Measurements from ENCODE around the gene FAM135A.
A peak's percentile ranks its signal among the peaks of the same experiment; 100 is the strongest.
"Not testable (repeated sequence)": the region's sequence is repeated elsewhere in the genome, so short reads cannot be mapped to it uniquely, and the experiment has no call there.

The FAM135A gene

GRCh38 chr6:70547905-70548304 lies 134.6 kb downstream of the FAM135A start:
- no peak for DNase-seq (ENCODE audit: low read depth)

DNA sequence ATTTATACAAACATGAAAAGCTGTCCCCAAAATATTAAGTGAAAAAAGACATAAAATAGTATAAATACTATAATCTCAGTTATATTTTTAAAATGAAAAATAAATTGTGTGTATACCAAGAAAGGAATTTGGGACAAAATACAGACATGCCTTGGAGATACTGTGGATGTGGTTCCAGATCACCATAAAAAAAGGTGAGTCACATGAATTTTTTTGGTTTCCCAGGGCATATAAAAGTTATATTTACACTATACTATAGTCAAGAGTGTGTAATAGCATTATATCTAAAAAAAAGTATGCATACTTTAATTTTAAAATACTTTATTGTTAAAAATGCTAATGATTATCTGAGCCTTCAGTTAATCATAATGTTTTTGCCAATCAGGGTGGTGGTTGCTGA lies 136.0 kb downstream of the FAM135A start:
- no peak for DNase-seq (ENCODE audit: low read depth)

- no peak for DNase-seq (ENCODE audit: low read depth)
These were observed 138.3 kb downstream of the FAM135A start for GRCh38 chr6:70551566-70551965.

DNA sequence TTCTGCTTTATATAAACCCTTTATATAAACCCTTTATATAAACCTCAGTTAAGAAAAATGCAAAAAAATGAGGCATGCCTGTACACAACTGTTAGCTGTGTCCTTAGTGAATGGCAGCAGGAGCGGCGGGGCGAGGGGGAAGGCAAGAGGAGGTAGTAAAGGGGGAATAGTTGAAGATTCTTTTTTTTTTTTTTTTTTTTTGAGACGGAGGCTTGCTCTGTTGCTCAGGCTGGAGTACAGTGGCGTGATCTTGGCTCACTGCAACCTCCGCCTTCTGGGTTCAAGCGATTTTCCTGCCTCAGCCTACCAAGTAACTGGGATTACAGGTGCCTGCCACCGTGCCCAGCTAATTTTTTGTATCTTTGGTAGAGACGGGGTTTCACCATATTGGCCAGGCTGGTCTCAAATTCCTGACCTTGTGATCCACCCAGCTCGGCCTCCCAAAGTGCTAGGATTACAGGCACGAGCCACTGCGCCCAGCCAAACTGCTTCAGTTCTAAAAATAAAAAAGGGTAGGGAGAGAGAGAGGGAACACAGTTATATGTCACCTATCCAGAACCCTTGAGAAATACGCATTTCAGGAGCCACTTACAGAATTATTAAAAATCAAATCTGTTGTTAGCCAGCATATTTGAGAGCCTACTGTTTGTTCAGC lies 139.1 kb downstream of the FAM135A start:
- not testable (repeated sequence) for DNase-seq (ENCODE audit: low read depth)

GRCh38 chr6:70552974-70553373 lies 139.7 kb downstream of the FAM135A start:
- DNase-seq (ENCODE audit: low read depth) = no peak

DNA sequence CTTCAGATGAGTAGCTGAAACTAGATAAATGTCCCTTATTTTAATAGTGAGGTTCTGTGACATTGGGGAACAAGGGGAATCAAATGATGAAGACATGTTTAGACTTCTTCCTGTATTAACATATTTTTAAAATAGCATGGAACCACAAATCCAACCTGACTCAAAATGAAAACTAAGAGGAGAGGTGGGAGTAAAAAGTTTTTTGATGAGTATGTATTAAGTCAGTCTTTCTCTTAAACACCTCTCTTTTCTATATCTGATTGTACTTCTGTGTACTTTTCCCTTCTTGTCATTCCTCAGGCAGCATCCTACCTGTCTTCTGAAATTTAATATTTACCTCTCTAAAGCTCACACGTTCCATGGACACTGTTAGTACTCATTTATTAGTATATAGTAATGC lies 144.7 kb downstream of the FAM135A start:
- no peak for DNase-seq (ENCODE audit: low read depth)

- not testable (repeated sequence) for DNase-seq (ENCODE audit: low read depth)
These were observed 149.1 kb downstream of the FAM135A start for GRCh38 chr6:70562401-70562800.

DNA sequence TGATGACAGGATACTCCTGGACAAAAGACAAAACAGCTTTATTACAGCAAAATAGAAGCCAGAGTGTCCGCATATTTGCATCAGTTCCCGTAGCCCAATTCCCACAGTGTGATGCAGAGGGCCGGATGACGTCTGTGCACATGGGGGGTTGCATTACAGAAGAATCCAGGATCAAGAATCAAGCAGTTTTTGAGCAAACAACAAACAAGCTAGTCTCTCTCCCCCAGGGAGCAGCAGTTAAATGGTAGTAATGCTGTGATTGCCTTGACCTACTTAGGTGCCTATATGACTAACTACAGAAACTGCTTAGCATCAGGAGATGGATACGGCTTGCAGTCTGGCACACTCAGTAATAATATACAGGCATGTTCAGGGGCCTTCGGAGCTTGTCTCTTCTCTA lies 150.2 kb downstream of the FAM135A start:
- DNase-seq (ENCODE audit: low read depth) = no peak

DNA sequence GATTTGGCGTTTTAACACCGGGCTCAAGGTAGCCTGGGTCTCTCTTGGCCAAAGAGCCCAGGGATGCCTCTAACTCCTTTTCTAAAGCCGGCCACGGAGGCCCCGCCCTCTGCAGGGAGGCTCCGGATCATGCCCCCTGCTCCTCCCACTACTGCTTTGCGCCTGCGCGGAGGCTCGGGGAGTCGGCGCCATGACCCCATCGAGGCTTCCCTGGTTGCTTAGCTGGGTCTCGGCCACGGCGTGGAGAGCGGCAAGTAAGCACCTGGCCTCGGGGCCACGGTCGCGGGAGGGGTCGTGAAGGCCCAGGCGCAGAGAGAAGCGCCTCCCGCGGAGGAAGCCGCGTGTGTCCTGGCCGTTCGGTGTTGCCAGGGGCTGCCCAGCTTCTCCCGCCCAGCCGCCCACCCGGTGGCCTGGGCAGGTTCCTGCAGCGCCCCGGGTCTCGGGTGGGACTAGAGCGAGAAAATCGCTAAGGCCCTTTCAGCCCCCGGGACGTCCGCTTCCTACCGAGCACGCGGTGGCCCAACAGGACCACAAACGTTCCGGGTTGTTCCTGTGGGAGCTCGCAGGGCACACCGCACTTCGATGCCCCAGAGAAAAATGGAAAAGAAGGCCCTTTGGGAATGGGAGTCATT lies 153.6 kb downstream of the FAM135A start, which contains the start of gene SDHAF4:
Gene SDHAF4 (plus strand): TSS at position 180 of the 632 bp plus-strand sequence. CDS start 11 bp downstream, at position 191.
- peak; percentile 71 for DNase-seq (ENCODE audit: low read depth)

DNA sequence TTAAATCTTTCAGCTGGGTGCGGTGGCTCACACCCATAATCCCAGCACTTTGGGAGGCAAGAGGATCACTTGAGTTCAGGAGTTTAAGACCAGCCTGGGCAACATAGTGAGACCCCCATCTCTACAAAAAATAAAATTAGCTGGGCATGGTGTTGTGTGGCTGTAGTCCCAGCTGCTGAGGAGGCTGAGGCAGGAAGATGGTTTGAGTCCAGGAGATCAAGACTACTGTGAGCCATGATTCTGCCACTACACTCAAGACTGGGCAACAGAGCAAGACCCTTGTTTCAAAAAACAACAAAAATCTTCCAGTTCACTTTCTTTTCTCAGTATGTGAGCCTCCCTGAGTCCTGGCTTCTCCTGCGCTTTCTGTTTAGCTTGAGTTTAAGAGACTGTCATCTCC lies 161.3 kb downstream of the FAM135A start:
- no peak for DNase-seq (ENCODE audit: low read depth)

DNA sequence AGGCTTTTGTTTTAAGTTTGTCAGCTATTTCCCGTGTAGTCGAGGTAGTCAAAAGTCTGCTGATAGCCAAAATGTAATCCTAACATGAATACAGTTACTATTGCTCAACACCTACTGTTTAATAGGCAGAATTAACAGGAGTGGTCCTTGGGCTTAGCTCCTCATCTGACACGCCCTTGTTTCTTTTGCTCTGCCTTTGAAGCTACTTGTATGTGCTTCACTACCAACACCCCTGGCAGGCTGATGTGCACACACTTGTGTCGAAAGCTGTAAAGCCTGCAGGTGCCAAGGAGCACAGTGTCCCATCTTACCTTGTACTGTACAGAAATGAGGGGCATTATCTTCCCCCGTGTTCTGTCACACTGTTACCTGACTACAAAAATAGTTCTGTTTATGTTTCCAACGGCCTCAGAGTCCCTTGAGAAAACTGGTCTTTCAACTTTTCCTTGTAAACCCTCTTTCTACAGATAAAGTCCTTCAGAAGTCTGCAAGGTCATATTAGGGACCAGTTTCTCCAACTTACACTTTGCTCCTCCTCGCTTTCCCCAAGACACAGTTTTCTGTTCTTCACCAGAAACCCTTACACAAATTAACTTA lies 162.7 kb downstream of the FAM135A start:
- DNase-seq (ENCODE audit: low read depth) = no peak

DNA sequence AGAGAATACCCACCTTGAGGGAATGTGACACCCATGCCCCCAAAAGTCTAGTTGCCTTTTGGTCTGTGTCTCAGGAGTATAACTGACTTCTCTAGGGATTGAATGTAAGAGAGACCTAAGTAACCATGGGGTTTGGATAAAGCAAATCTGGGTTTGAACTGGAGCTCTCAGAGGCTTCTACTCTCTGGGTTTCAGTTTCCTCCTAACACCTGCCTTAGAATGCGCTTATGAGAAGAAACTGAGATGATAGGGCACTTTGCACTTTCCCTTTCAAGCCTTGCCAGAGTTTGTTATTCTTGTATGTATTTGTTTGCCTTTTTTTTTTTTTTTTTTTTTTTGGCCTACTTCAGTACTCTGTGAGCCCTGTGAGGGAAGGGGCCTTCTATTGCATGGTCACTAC lies 172.8 kb downstream of the FAM135A start:
- no peak for DNase-seq (ENCODE audit: low read depth)

- DNase-seq (ENCODE audit: low read depth) = no peak
These were observed 177.1 kb downstream of the FAM135A start for GRCh38 chr6:70590400-70590799.

GRCh38 chr6:70592391-70593117 lies 179.2 kb downstream of the FAM135A start:
- DNase-seq (ENCODE audit: low read depth) = no peak

DNA sequence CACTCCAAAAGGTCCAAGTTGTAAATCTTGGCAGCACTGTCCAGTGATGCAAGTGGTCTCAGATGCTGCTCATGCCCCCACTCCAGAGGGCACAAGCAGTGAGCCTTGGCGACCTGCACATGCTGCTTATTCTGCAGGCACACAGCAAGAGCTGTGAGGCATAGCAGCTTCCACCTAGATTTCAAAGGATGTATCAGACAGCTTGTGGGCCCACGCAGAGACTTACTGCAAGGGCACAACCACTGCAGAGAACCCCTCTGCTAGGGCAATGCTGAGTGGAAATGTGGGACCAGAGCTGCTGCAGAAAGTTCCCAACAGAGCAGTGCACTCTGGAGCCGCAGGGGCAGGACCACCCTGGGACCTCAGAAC lies 179.8 kb downstream of the FAM135A start:
- no peak for DNase-seq (ENCODE audit: low read depth)

GRCh38 chr6:70599187-70599586 lies 185.9 kb downstream of the FAM135A start:
- DNase-seq (ENCODE audit: low read depth) = no peak

DNA sequence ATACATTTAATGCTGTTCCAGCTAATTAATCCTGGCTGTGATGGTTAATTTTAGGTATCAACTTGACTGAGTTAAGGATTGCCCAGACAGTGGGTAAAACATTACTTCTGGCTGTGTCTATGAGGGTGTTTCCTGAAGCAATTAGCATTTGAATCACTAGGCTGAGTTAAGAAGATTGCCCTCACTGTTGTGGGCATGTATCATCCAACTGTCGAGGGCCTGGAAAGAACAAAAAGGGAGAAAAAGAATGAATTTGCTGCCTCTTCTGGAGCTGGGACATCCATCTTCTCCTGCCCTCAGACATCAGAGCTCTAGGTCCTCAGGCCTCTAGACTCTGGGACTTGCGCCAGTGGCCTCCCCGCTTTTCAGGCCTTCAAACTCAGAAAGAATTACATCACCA lies 187.7 kb downstream of the FAM135A start:
- no peak for DNase-seq (ENCODE audit: low read depth)

- DNase-seq (ENCODE audit: low read depth) = no peak
These were observed 190.9 kb downstream of the FAM135A start for GRCh38 chr6:70604254-70604653.

- not testable (repeated sequence) for DNase-seq (ENCODE audit: low read depth)
These were observed 194.1 kb downstream of the FAM135A start for GRCh38 chr6:70607371-70607770.

DNA sequence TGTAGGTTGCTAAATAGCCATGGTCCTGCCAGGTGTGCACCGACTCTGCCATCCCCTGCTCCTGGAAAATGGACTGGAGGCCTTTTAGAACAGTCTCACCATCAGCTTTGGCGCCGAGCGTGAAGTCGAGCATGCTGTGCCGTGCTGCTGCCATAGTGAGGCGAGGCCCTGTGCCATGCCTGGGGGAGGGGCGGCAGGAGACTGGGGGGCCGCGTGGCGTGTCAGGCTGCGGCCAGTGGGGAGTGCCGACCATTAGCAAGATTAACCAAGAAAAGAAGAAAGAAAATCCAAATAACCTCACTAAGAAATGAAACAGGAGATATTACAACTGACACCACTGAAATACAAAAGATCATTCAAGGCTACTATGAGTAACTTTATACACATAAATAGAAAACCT lies 195.9 kb downstream of the FAM135A start:
- not testable (repeated sequence) for DNase-seq (ENCODE audit: low read depth)

Measured in CMK (cell line).